NOMO-1 treated with dmso at 0.1 percent for 144 hours (cell line): ENCODE results near the gene ALG12.
"Not testable (repeated sequence)": the region's sequence is repeated elsewhere in the genome, so short reads cannot be mapped to it uniquely, and the experiment has no call there.

Experiments
- DNase-seq: peaks from one replicate; lab custom pipeline; 2025; ENCODE audit not compliant: unreplicated experiment; lab: John Stamatoyannopoulos, UW

The ALG12 gene

DNA sequence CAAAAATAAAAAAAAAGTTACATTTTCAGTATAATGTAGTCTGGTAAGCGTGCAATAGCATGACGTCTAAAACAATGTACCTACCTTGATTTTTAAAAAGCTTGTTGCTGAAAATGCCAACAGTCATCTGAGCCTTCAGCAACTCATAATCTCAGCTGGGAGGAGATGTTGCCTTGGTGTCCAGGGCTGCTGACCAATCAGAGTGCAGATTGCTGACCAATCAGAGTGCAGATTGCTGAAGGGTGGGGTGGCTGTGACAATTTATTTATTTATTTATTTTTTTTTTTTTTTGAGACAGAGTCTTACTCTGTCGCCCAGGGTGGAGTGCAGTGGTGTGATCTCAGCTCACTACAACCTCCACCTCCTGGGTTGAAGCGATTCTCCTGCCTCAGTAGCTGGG, 46.8 kb downstream of the ALG12 start:
- no peak for DNase-seq

DNA sequence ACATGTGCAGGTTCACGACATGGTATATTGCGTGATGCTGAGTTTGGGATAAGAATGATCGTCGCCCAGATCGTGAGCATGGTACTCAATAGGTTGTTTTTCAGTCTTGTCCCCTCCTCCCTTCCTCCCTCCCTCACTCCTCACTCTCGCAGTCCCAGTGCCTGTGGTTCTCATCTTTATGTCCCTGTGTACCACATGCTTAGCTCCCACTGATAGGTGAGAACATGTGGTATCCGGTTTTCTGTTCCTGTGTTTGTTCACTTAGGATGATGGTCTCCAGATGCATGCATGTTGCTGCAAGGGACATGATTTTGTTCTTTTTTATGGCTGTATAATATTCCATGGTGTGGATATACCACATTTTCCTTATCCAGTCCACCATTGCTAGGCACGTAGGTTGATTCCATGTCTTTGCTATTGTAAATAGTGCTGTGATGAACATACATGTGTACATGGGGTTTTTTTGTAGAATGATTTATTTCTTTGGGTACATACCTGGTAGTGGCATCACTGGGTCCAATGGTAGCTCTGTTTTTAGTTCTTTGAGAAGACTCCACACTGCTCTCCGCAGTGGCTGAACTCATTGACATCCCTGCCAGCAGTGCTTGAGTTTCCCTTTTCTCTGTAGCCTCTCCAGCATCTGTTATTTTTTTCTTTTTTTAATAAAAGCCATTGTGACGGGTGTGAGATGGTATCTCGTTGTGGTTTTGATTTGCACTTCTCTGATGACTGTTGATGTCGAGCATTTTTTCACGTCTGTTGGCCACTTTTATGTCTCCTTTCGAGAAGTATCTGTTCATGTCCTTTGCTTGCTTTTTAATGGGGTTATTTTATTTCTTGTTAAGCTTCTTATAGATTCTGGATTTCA, 48.2 kb downstream of the ALG12 start:
- DNase-seq: no peak

DNA sequence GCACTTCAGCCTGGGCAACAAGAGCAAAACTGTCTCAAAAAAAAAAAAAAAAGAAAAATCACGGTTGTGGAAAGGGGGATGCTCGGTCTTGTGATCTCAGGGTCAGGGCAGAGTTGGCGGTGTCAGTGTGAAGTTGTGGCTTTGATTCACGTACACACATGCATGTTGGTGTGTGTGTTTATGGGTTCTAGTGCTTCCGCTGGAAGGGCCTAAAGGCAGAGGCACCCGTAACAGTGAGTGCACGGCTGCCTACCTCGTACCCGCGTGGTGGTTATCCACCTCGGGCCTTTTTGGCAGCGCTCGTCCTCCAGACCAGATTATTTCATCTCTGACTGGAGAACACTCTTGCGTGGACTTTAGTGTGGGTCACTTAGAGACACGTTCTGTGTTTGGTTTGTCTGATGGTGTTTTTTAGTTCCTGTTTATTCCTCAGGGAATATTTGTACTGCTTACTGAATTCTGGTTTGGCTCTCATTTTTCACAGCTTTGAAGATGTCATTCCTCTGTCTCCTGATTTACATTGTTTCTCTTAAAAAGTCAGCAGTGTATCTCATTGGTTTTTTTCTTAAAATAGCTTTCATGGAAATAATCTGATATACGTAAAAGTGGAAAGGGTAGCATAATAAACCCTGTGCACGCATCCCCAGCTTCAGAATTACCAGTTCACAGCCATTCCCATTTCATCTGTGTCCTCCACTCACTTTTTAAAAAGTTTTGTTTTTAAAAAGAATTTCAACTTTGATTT, 49.0 kb downstream of the ALG12 start:
- no peak for DNase-seq

DNA sequence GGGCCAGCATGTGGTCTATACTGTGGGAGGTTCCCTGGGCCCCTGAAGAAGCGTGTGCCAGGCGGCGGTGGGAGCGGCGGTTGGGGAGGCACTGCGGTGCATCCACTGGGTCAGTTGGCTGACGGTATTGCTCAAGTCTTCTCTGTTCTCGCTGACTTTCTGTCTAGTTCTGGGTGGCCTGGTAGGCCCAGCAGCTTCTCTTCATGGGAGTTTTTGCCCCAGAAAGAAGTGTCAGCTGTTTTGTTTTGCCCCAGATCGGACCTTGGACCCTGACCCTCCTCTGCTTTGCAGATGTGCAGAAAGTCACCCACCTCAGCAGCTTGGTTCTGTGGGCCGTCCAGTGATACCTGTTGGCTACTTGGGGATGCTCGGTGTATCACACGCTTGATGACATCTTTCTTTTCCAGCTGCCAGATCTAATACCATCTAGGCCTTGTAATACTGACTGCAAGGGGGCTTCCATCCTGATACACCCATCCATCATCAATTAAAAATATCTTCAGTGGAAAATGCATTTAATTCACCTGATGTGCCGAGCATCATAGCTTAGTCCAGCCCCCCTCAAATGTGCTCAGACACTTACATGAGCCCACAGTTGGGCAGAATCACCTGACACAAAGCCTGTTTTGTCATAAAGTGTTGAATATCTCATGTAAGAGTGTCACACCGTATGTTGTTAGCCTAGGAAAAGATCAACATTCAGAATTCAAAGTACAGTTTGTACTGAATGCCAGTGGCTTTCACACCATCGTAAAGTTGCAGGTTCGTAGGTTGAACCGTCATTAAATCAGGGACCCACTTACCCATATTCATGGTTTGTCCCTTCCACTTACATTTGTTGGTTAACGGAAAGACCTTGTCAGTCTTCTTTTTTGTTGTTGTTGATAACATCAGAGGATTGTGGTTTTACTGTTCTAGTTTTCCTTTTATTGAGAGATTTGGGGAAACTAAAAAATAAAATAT, 50.7 kb downstream of the ALG12 start:
- DNase-seq: no peak

DNA sequence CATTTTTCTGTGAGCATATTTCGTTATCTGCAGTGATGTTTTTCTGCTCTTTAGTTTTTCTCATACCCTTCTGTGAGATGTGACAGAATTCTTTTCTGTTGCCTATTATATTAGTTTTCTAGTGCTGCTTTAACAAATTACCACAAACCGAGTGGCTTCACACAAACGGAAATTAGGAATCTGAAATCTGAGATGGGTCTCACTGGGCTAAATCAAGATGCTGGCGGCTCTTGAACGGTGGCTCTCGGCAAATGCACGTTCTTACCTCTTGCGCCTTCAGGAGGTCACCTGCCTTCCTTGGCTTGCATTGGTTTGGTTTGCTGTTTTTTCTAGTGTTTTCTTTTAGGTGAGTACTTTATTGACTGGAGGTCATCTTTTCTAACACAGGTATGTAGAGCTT, 51.6 kb downstream of the ALG12 start:
- no peak for DNase-seq

DNA sequence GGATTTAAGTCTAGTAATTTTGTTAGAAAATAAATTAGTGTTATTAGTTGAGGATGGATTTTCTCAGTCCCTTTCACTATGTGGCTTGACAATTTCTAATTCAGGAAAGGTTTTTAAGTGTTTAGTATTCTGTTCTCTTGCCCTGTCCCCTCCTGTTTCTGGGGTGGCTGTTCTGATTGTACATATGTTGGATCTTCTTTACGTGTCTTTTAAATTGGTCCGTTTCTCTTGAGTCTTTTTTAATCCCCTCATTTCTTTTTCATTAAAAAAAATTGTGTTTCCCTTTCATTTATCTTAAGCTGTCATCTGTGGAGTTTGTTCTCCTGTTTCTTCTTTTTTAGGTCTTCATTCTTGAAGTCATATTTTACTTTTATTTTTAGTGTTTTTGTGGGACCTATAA, 52.1 kb downstream of the ALG12 start:
- no peak for DNase-seq

DNA sequence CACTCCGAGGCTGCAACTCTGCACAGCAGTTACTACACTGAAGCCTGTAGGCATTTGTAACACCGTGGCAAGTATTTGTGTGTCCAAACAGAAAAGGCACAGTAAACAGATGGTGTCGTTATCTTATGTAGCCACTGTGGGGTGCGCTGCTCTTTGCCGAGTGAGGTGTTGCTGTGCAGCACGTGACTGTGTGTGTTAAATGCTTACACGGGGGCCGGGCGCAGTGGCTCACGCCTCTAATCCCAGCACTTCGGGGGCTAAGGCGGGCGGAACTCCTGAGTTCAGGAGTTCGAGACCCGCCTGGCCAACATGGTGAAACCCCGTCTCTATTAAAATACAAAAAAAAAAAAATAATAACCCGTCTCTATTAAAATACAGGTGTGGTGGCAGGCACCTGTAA, 53.1 kb downstream of the ALG12 start:
- no peak for DNase-seq

DNA sequence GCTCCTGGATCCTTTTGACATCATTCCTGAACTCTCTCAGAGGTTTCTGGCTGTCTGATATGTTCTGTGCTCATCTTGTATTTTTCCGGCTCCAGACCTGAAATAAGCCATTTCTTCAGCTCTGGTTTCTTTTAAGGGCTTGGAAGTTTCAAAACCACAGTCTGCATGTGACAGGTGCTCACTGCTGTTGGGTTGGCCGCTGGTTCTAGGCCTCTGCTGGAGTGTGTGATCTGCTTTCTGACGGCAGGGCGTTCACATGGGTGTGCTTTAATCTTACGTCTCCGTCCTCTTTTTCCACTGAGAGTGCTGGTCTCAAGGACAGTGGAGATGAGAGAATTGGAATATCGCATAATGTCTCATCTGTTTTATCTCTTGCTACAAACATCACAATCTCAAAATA, 54.3 kb downstream of the ALG12 start:
- no peak for DNase-seq

DNA sequence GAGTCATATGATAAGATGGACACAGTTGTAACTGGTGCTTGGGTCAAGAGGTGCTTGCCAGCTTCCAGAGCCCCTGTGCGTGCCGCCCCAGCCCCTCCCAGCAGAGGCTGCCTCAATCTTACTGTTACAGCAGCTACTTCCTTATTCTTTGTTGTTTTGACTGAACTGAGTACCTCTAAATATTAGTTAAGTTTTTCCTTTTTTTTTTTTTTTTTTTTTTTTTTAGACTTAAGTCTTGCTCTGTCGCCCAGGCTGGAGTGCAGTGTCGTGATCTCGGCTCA, 55.8 kb downstream of the ALG12 start:
- DNase-seq: no peak

DNA sequence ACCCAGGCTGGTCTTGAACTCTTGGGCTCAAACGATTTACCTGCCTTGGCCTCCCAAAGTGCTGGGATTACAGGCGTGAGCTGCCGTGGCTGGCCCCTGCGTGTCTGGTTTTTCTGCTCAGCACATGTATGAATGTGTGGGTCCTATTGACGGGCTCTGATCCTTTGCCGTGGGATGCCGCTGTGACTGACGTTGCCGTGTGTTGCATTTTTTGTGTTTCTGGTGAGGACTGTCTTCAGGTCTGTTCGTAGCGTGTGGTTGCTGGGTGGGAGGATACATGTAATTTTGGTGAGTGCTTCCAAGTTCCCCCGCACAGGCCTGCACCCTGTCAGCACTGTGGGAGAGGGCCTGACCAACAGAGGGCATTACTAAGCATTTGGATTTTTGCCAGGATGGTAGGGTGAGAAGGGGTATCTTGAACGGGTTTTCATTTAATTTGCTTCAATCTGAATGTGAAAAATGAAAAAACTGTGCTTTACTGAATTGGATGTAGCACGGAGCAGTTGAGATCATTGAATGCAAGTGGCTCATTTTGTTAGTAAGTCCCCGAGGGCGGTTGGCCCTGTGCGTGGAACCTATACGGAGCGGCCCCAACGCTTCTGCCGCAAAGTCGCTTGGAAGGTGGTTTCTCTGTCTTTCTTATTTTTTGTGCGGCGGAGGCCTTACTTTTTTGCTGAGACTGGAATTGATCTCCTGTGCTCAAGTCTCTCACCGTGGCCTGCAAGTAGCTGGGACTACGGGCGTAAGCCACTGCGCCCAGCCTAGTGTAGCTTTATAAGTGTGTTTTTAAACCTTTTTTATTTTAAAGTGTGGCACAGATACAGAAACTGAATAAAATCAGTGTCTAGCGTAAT, 56.4 kb downstream of the ALG12 start:
- no peak for DNase-seq

DNA sequence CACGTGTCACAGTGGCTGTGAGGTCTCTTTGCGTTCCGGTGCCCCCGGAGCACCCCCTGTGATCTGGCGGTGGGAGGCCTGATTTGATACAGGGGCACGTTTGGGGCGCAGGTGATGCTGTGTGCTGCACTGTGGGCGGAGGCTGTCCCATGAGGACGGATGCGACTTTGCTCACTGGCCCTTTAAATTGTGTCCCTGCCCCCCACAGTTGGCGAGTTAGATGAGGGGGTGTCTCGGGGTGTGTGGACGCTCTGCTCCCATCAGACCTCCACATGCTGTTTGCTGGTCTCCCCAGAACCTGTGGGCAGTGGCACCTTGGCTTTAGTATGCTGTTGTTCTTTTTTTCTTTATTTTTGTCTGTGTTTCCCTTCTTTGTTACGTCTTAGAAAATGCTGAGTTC, 59.4 kb downstream of the ALG12 start:
- DNase-seq: no peak

DNA sequence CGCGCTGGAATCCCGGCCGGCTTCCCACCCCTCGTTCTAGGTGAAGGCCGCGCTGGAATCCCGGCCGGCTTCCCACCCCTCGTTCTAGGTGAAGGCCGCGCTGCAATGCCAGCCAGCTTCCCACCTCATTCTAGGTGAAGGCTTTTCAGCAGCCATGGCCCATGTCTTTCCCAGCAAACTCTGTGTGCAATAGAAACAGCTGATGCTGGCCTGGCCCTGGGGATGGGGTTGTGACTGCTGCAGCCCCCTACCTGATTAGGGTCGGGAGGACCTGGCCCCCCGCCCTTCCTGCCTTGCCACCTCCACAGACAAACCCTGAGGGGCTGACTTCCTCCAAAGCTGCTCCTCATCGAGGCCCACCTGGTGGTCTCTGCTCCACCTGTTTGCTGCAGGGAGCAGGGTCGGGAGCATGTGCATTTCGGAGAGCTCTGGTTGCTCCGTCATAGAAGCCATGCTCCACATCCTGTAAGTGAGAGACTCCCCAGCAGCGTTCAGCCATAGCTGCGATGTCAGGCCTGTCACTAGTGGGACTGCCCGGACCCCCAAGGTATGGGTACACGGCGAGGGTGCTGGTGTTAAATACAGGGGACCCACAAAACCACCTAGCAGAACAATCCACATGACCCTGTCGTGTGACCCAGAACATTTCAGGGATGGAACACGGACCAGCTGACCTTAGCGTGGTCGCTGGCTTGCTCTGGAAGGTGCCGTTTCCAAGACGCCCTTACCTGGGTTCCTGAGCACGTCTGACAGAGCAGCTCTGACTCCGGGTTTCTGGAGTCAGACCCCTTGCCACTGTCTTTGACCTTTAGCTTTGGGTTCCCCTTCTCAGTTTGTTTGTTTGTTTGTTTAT, 61.2 kb downstream of the ALG12 start:
- DNase-seq: no peak

DNA sequence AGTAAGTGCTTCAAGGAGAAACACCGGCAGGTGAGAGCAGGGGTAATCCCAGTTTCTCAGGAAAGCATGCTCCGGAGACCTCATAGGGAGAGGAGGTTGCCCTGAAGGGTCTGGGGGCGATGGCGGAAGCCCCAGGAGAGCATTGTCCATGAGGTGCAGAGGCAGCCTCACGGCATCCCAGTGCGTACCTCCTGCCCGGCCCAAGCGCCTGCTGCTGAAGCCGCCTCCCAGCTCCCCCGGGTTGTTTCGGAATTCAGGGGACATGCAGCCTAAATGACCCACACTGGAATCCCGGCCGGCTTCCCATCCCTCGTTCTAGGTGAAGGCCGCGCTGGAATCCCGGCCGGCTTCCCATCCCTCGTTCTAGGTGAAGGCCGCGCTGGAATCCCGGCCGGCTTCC, 61.9 kb downstream of the ALG12 start:
- no peak for DNase-seq

DNA sequence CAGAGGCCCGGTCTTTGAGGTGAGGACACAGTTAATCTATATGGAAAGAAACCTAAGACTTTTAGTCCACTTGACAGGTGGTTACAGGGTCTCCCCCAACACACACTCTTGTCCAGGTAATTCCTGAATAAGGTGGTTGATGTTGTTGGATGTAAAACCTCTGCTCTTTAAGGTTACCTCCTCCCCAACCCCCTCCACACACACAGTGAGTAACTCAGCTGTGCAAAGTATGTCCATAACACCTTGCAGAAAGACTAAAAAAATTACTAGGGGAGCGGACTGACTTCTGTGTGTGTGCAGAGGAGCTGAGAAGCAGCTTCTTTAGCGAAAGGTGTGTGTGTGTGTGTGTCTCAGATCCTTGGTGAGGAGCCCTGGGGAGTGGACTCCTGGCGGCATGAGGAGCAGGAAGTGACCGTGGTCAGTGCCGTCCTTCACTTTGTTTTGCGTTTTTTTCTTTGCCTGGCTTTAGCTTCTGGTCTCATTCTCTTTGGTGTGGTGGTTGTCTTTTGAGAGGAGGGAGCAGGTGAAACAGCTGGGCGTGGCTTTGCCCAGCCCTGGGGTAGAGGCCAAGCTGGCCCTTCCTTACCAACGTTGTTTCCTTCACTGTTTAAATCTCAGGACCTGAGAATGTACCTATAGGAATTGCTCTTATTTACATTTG, 62.9 kb downstream of the ALG12 start:
- no peak for DNase-seq

DNA sequence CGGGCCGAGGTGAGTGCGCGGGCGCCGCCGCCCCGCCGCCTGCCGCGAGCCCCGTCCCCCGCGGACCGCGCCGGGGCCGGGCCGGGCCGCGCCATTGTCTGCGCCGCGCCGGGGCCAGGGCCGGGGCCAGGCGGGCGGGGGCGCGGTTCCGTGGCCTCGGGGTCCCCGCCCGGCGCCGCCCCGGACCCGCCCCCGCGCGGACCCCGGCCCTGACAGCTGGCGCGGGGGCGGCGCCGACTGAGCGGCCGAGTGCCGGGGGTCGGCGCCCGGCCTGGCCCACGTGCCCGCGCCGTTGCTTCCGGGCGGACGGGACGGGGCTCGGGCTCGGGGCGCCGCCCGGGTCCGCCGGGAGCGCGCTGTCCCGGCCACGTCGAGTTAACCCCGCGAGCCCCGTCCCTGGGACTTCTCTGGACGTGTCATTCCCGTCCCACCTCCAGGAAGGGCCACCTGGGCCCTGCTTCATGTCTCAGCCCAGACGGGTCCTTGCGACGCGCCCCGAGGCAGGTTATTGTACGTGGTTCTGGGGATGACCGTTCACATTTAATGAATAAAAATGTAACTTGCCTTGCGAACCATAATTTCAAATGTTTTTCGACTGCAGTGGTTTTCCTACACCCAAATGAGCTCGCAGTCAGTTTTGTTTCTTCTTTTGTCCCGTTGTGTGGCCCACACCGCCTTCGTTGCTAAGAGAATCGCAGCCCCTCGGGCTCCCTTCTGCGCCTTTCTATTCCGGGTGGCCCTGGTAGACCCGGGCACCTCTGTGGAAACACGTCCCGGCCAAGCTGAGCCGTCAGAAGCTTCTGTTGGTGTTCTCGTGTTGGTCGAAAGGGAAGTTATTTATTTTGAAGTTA, 64.0 kb downstream of the ALG12 start:
- DNase-seq: peak; percentile 29

DNA sequence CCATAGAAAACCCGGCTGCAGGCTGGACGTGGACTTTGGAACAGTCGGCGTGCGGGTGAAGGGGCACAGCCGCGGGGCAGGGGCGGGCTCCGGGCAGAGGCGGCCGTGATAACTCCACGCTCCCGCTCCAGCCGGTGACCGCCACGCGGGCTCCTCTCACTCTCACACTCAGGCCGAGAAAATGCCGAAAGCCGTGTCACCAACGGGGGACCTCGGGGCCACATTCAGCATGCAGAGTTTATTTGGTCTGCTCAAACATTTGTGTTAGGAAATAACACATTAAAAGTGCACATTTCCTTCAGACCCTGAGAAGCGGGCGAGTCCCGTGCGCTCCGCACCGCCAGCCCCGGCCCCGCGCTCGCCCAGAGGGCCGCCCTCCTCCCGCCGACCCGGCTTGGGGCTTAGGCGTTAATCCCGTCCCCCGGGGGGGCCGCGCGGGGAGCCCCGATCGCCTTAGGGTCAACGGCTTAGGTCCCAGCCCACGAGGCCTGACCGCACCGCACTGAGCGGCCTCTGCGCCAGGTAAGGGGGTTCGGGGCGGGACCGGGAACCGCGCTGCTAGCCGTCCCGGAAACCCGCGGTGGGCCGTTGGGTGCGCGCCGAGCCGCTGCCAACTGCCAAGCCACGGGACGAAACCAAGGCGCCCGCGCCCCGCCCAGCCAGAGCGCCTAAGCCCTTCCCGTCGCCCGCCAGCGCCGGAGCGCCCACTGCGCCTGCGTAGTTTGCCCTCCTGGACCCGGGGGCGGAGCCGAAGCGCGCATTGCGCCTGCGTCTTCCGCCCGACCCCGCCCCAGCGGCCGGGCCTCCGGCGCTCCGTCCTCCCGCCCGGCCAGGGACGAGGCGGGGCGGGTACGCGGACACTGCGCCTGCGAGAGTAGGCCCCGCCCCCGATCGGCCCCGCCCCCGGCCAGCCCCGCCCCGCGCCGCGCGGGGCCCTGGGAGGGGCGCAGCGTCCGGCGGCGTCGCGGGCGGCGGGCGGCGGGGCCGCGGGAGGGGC, 65.0 kb downstream of the ALG12 start, which contains the start of gene ZBED4:
Gene ZBED4, plus strand, starts transcription at position 947 of the 997 bp plus-strand sequence. CDS start 29,819 bp downstream, outside the sequence.
- peak; percentile 93 for DNase-seq

DNA sequence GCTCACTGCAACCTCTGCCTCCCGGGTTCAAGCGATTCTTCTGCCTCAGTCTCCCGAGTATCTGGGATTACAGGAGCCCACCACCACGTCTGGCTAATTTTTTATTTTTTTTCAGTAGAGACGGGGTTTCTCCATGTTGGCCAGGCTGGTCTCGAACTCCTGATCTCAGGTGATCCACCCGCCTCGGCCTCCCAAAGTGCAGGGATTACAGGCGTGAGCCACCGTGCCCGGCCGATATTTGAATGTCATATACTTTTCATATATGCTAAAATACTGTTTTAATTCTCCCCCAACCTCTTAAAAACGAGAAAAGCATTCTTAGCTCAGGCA, 65.7 kb downstream of the ALG12 start:
- not testable (repeated sequence) for DNase-seq
